Mucosa of descending colon (tissue), 3 donors: ENCODE data around the gene ATG9B. TPM values are rescaled to one million over a fixed set of nuclear protein-coding genes. Genes with fewer than 3 reads are reported as not detected.

ENCODE experiments used
- ATAC-seq: fragments of 200-7000 bp; cut with Tn5 transposase; one replicate; pipeline ENCODE4 v1.9.1; 2020; ENCODE audit warnings: mild to moderate bottlenecking, moderate library complexity
- DNase-seq, 3 donors: peaks; one replicate each; pipeline ENCODE4 v3.0.0-alpha.2; 2020
- H3K36me3 ChIP-seq: fragments of 200-600 bp; one replicate; pipeline ENCODE4 v1.8.0; 2021; ENCODE audit warnings: low read depth, mild to moderate bottlenecking
- H3K4me1 ChIP-seq: fragments of 200-600 bp; one replicate; pipeline ENCODE4 v1.8.0; 2021; ENCODE audit warnings: low read depth, mild to moderate bottlenecking
- H3K4me3 ChIP-seq: fragments of 200-600 bp; one replicate; pipeline ENCODE4 v1.8.0; 2021; ENCODE audit warnings: mild to moderate bottlenecking
- H3K9me3 ChIP-seq: fragments of 200-600 bp; one replicate; pipeline ENCODE4 v1.8.0; 2021; ENCODE audit warnings: mild to moderate bottlenecking
- intact Hi-C, 2 donors: fragments of 100-400 bp; cut with DNase I in 1 of 2; cut with micrococcal nuclease in 1 of 2; formaldehyde crosslinking; loops; one replicate each; pipeline versions ENCODE4 v1.11.0 to v1.11.1; 2022; cut with DNase I, micrococcal nuclease
- total RNA-seq, 3 donors: library from RNA; stranded (reverse); fragmentation: NEBNext Ultra II Directional in 2 of 3; extraction: Animal tissue kit (Norgen Biotek cat#: 25700) in 2 of 3; gene quantifications; one replicate each; pipeline versions ENCODE4 v1.2.1 to v1.2.4, GENCODE V29; 2021 to 2023
- TF ChIP-seq, protein P1 (sequence below): fragments of 200-600 bp; IDR thresholded peaks from one replicate; pipeline ENCODE4 v1.8.0; 2022; ENCODE audit warnings: antibody characterized with exemption, mild to moderate bottlenecking
- donor health status: DM: no; HTN: no; CAD: no; lungs with moderate emphysema.
- donor health status: DM: no; HTN: no; CAD: no.
- donor health status: DM: no; HTN: yes; CAD: no.

The ATG9B gene
- total RNA-seq, 3 donors from 2014 or later, result 0.09 to 0.90 (median 0.89) TPM

DNA sequence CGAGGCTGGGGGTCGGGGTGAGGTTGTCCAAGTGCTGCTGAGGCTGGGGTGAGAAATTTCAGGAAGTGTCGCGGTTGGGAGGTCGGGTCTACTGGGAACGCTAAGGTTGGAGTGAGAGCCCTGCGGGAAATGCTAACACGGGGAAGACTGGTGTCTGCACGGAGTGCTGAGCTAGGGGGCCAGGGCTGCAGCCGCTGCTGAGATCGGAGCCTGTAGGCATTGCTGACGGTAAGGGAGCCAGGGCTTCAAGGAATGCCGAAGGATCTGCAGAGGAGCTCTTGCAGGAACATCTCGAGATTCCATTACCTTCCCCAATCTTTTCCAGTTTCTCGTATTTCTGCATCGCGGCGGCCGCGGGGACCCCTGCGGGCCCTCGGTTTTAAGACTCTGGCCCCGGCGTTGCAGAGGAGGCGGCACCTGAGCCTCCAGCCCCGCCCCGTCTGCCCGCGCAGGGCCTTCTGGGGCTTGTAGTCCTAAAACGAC lies 33.3 kb upstream of the ATG9B start, which contains the start of gene CDK5:
TSS of gene CDK5 (minus strand) at position 392 of the 483 bp plus-strand sequence. CDS start at position 343, 49 bp downstream.
- no peak for DNase-seq
- Histone ChIP-seq H3K36me3 (no peaks in the 10 kb centered on the region), H3K4me3 (peak within 1 kb of the TSS; percentile 36), H3K4me1 (peaks cover 36% of the 10 kb centered on the region), H3K9me3 (no peaks in the 10 kb centered on the region)
- intact Hi-C loops, result no loop called here
- ATAC-seq, result no peak
- TF ChIP-seq, protein P1, sequence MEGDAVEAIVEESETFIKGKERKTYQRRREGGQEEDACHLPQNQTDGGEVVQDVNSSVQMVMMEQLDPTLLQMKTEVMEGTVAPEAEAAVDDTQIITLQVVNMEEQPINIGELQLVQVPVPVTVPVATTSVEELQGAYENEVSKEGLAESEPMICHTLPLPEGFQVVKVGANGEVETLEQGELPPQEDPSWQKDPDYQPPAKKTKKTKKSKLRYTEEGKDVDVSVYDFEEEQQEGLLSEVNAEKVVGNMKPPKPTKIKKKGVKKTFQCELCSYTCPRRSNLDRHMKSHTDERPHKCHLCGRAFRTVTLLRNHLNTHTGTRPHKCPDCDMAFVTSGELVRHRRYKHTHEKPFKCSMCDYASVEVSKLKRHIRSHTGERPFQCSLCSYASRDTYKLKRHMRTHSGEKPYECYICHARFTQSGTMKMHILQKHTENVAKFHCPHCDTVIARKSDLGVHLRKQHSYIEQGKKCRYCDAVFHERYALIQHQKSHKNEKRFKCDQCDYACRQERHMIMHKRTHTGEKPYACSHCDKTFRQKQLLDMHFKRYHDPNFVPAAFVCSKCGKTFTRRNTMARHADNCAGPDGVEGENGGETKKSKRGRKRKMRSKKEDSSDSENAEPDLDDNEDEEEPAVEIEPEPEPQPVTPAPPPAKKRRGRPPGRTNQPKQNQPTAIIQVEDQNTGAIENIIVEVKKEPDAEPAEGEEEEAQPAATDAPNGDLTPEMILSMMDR, result no peak

DNA sequence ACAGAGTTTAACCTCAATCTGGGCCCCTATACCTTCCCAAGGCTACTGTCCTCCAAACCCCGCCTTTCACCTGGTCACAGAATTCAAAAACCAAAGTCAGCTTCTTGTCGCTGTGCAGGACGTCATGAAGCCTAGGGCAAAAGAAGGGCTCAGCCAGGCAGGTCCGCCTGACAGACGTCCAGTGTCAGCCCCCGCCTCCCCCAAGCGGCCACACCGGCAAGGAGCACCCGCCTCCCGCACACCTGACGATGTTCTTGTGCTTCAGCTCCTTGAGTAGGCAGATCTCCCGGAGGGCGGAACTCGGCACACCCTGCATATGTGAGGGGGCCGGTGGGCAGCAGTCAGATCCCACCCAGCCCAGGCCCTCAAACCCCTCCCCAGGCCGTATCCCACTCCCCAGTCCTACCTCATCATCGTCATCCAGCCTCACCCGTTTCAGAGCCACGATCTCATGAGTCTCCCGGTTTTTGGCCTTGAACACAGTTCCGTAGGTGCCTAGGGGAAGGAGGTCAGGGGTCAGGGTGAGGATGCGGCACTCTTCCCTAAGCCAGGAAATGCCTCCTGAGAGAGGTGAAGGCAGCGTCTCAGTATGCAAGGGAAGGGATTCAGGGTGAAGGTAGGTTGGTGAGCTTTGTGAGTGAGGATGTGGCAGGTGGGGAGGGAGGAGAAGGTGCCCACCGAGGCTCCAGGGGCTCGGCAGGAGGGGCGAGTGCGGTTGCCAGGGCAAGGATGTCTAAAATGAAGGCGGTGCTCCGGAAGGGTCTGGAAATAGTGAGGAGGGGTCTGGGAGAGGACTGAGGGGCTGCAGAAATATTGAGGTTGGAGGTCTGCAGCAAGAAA lies 32.6 kb upstream of the ATG9B start:
- Histone ChIP-seq H3K4me1 (peaks cover 33% of the 10 kb centered on the region), H3K36me3 (no peaks in the 10 kb centered on the region), H3K9me3 (no peaks in the 10 kb centered on the region), H3K4me3 (peak overlapping the region; percentile 36)
- DNase-seq (peak in 2 of 3 donors; percentile 38 to 61), ATAC-seq (no peak)
- intact Hi-C loops, result no loop called here
- TF ChIP-seq, protein P1, result no peak

DNA sequence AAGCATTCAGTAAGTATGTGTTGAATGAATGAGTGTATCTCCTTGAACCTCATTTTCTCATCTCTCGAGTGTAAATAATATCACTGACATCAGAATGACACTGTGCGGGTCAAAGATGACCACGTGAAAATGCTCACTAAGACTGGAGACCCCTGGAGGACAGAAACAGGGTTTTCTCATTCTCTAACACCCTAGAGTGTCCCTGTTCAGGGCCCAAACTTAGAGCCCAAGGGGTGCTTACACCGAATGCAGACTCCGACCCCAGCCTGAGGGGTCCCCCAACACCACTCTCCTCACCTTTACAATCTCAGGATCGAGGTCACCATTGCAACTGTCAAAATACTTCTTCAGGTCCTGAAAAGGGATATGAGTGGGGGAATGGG lies 32.0 kb upstream of the ATG9B start:
- ATAC-seq, result no peak
- Histone ChIP-seq H3K9me3 (no peaks in the 10 kb centered on the region), H3K4me1 (peaks cover 27% of the 10 kb centered on the region), H3K36me3 (no peaks in the 10 kb centered on the region), H3K4me3 (no peak overlapping the region)
- no peak for DNase-seq
- intact Hi-C loops, result no loop called here
- TF ChIP-seq, protein P1, result no peak

DNA sequence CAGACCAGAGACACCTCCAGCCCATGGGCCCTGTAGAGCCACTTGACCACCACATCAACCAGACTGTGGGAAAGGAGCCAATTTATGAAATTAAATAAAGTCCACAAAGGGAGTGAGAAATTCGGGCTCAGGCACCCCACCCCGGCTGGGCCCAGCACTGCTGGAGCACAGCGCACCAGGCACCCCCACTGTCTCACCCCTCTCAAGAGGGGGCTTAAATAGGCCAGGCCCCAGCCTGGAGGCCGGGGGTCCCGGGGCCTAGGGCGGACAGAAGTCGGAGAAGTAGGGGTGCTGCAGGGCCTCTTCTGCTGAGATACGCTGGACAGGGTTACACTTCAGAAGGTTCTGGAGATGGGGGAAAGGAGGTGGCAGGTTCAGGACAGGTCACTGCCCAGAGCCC lies 29.5 kb upstream of the ATG9B start:
- DNase-seq (no peak), ATAC-seq (no peak)
- H3K36me3 ChIP-seq, result no peaks in the 10 kb centered on the region
- TF ChIP-seq, protein P1, result no peak
- peaks cover 12% of the 10 kb centered on the region for H3K4me1 ChIP-seq
- intact Hi-C loops, result no loop called here
- H3K9me3 ChIP-seq, result no peaks in the 10 kb centered on the region
- no peak overlapping the region for H3K4me3 ChIP-seq

DNA sequence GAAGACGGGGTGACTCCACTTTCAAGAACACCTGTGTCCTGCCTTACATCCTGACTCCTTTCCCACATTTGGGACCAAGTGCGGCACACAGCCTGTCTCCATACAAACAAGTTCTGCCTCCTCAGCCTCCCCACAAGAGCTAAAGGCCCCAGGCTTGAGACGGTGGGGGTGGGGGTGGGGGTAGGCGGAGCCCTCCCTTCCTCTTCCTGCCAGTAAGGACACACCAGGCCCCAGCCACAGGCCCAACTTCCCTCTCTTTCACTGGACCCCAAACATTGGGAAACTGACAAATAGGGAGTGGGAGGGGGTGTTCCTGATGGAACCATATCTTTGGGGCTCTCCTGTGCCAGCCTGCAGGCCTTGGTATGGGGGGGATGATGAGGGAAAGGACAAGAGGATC lies 28.8 kb upstream of the ATG9B start:
- no peak for DNase-seq
- ATAC-seq, result no peak
- H3K9me3 ChIP-seq, result no peaks in the 10 kb centered on the region
- intact Hi-C loops, result no loop called here
- TF ChIP-seq, protein P1, result no peak
- H3K36me3 ChIP-seq, result no peaks in the 10 kb centered on the region
- peaks cover 9% of the 10 kb centered on the region for H3K4me1 ChIP-seq
- H3K4me3 ChIP-seq, result no peak overlapping the region
